Measurements from ENCODE around the gene ISY1.
"Not testable (repeated sequence)": the region's sequence is repeated elsewhere in the genome, so short reads cannot be mapped to it uniquely, and the experiment has no call there.

ISY1 gene

DNA sequence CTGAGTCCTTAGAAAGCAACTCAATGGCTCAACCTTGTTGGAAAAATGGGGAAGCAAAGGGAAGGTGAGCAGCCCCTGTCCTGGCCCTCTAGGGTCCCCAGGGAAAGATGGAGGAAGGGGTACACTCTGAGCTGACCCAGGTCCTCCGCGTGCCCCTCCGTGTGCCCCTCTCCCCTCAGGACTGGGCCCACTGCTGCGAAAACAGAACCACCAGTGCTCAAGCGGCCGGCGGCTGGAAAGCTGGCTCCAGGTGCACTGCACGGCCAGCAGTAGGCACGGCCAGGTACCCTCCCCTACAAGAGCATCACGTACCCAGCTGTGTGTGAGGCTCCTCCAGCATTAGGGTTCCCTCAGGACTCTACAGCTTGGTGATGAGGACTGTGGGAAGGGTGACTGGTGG is 65.6 kb downstream of the ISY1 start:
- no peaks in the 10 kb centered on the region for H3K4me1 ChIP-seq (ENCODE audit: insufficient read depth, insufficient read length)
- no peak overlapping the region for H3K9ac ChIP-seq (ENCODE audit: insufficient read length, low read depth)
- no peak for TF ChIP-seq ZNF274 (IDR thresholded peaks at IDR 0.05; ENCODE audit: low read depth, low read length)
- no peak for TF ChIP-seq SUZ12 (IDR thresholded peaks at IDR 0.05; ENCODE audit: extremely low read depth, insufficient read depth, insufficient read length)
- TF ChIP-seq YY1 (IDR thresholded peaks at IDR 0.05; ENCODE audit: insufficient read depth, insufficient read length), result no peak
- peaks cover 28% of the 10 kb centered on the region for H3K36me3 ChIP-seq (ENCODE audit: insufficient read depth, insufficient read length, low read length)
- no peak overlapping the region for H3K4me3 ChIP-seq (ENCODE audit: insufficient read length, low read depth)
- no peaks in the 10 kb centered on the region for H3K27me3 ChIP-seq (ENCODE audit: insufficient read depth, insufficient read length)
- no peak for DNase-seq (ENCODE audit: low read depth, low spot score)
- H3K9me3 ChIP-seq (ENCODE audit: insufficient read depth, low read length), result no peaks in the 10 kb centered on the region

DNA sequence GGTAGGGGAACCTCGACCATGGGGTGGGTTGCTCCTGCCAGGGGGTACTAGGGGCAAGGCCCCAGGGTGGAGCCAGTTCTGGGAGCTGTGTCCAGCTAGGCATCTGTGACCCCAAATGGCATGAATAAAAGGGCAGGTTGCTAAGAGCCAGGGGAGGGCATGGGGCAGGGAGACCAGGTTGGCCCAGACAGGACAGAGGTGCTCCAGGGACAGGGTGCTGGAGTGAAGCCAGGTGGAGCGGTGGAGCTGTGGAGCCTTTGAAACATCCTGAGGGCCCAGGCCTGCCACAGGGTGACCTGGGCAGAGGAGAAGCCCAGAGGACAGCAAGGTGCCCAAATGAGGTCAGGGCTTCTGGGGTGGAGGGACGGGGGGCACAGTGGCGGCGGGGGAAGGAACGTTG is 72.6 kb downstream of the ISY1 start:
- H3K27me3 ChIP-seq (ENCODE audit: insufficient read depth, insufficient read length); H3K9ac ChIP-seq (ENCODE audit: insufficient read length, low read depth); H3K4me1 ChIP-seq (ENCODE audit: insufficient read depth, insufficient read length); H3K9me3 ChIP-seq (ENCODE audit: insufficient read depth, low read length); DNase-seq (ENCODE audit: low read depth, low spot score); H3K36me3 ChIP-seq (ENCODE audit: insufficient read depth, insufficient read length, low read length); H3K4me3 ChIP-seq (ENCODE audit: insufficient read length, low read depth): not testable (repeated sequence)

DNA sequence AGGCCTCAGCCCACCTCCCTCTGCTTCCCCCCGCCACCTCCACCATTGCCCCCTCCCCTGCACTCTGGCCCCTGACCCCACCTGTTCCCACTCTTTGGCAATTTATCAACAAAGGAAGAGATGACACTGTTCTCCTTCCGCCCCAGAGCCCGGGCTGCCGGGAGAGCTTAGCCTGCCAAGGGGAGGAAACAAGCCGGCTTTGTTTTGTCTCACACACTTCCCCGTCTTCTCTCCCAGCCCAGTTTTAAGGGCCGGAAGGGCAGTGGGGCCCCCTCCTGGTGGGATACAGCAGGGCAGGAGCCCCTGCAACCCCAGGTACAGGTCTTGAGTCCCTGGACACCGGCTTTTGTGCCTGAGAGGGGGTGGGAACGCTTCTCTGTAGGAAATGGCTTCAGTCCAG is 73.0 kb downstream of the ISY1 start:
- DNase-seq (ENCODE audit: low read depth, low spot score), result peak; percentile 30
- H3K4me3 ChIP-seq (ENCODE audit: insufficient read length, low read depth); H3K27me3 ChIP-seq (ENCODE audit: insufficient read depth, insufficient read length); H3K9me3 ChIP-seq (ENCODE audit: insufficient read depth, low read length); H3K9ac ChIP-seq (ENCODE audit: insufficient read length, low read depth); H3K4me1 ChIP-seq (ENCODE audit: insufficient read depth, insufficient read length); H3K36me3 ChIP-seq (ENCODE audit: insufficient read depth, insufficient read length, low read length): not testable (repeated sequence)

DNA sequence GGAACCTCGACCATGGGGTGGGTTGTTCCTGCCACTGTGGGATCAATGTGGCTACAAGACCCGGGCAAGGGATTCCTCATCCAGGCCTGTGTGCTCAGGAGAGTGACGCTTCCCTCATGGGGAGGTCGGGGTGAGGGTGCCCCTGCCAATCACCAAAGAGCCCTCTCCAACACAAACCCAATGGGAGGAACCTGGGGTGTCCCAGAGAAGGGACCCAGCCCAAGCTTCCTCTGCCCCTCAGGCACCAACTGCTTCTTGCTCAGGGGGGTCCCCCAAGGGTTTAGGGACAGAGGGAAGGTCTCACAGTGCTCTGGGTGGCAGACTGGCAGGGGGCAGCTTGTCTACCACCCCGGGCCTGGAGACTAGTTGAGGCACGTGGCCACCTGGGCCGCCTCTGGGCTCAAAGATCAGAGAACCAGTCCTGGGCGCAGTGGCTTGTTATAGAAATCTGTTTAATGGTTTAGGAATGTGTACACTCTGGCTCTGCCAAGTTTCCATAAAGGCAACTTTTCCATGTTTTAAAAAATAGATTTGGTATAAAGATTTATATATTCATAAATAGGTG is 73.6 kb downstream of the ISY1 start:
- DNase-seq (ENCODE audit: low read depth, low spot score), result no peak
- H3K27me3 ChIP-seq (ENCODE audit: insufficient read depth, insufficient read length), result no peaks in the 10 kb centered on the region
- H3K4me3 ChIP-seq (ENCODE audit: insufficient read length, low read depth), result no peak overlapping the region
- no peaks in the 10 kb centered on the region for H3K9me3 ChIP-seq (ENCODE audit: insufficient read depth, low read length)
- H3K36me3 ChIP-seq (ENCODE audit: insufficient read depth, insufficient read length, low read length), result peaks cover 5% of the 10 kb centered on the region
- H3K4me1 ChIP-seq (ENCODE audit: insufficient read depth, insufficient read length), result no peaks in the 10 kb centered on the region
- H3K9ac ChIP-seq (ENCODE audit: insufficient read length, low read depth), result no peak overlapping the region
- no peak for TF ChIP-seq SUZ12 (IDR thresholded peaks at IDR 0.05; ENCODE audit: extremely low read depth, insufficient read depth, insufficient read length)
- TF ChIP-seq YY1 (IDR thresholded peaks at IDR 0.05; ENCODE audit: insufficient read depth, insufficient read length), result no peak
- no peak for TF ChIP-seq ZNF274 (IDR thresholded peaks at IDR 0.05; ENCODE audit: low read depth, low read length)

DNA sequence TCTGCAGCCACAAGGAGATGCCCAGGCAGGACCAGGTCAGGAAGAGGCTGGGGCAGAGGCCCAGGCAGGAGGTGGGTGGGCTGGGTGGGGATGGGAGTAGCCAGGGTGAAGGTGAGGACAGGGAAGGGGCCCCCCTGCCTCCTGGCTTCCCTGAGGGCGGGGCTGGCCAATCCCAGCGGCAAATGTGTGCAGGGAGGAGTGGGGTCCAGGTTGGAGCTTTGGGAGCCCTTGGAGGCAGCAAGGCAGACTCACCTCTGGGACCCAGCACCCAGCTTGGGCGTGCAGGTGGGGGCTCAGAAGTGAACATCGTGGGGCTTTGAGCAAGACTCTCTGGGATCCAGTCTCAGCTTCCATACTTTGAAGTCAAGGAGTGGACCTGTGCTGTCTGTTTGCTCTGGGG is 75.0 kb downstream of the ISY1 start:
- H3K4me1 ChIP-seq (ENCODE audit: insufficient read depth, insufficient read length), result no peaks in the 10 kb centered on the region
- DNase-seq (ENCODE audit: low read depth, low spot score), result no peak
- H3K27me3 ChIP-seq (ENCODE audit: insufficient read depth, insufficient read length), result no peaks in the 10 kb centered on the region
- TF ChIP-seq ZNF274 (IDR thresholded peaks at IDR 0.05; ENCODE audit: low read depth, low read length), result no peak
- TF ChIP-seq SUZ12 (IDR thresholded peaks at IDR 0.05; ENCODE audit: extremely low read depth, insufficient read depth, insufficient read length), result no peak
- no peak for TF ChIP-seq YY1 (IDR thresholded peaks at IDR 0.05; ENCODE audit: insufficient read depth, insufficient read length)
- no peak overlapping the region for H3K4me3 ChIP-seq (ENCODE audit: insufficient read length, low read depth)
- no peak overlapping the region for H3K9ac ChIP-seq (ENCODE audit: insufficient read length, low read depth)
- no peaks in the 10 kb centered on the region for H3K9me3 ChIP-seq (ENCODE audit: insufficient read depth, low read length)
- H3K36me3 ChIP-seq (ENCODE audit: insufficient read depth, insufficient read length, low read length), result no peaks in the 10 kb centered on the region

DNA sequence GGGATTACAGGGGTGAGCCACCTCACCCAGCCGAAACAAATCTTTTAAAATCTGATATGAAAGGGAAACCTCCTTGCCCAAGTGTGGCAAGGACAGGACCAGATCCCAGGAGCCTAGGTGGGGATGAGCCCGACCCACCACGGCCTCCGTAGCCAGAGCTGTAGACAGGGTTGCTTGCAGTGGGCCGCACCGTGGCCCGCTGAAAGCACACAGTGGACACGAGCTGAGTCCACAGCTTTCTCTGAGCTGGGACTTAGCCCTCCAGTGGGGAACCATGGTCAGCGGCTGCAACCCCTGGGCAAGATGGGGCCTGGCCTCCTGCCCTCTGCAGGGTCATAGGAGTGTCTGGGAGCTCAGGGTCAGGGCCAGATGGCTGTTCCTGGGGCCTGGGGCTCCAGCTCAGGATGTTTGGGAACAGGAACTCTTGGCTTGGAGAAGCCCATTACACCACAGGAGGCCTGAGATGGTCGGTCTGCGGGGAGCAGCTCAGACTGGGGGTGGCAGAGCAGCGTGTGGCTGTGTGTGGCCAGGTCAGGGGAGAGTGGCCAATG is 75.6 kb downstream of the ISY1 start:
- Histone ChIP-seq H3K4me1 (ENCODE audit: insufficient read depth, insufficient read length) (no peaks in the 10 kb centered on the region), H3K9ac (ENCODE audit: insufficient read length, low read depth) (no peak overlapping the region), H3K36me3 (ENCODE audit: insufficient read depth, insufficient read length, low read length) (no peaks in the 10 kb centered on the region), H3K27me3 (ENCODE audit: insufficient read depth, insufficient read length) (no peaks in the 10 kb centered on the region), H3K9me3 (ENCODE audit: insufficient read depth, low read length) (no peaks in the 10 kb centered on the region), H3K4me3 (ENCODE audit: insufficient read length, low read depth) (no peak overlapping the region)
- TF ChIP-seq YY1 (IDR thresholded peaks at IDR 0.05; ENCODE audit: insufficient read depth, insufficient read length), result no peak
- no peak for TF ChIP-seq SUZ12 (IDR thresholded peaks at IDR 0.05; ENCODE audit: extremely low read depth, insufficient read depth, insufficient read length)
- TF ChIP-seq ZNF274 (IDR thresholded peaks at IDR 0.05; ENCODE audit: low read depth, low read length), result no peak
- DNase-seq (ENCODE audit: low read depth, low spot score), result no peak

DNA sequence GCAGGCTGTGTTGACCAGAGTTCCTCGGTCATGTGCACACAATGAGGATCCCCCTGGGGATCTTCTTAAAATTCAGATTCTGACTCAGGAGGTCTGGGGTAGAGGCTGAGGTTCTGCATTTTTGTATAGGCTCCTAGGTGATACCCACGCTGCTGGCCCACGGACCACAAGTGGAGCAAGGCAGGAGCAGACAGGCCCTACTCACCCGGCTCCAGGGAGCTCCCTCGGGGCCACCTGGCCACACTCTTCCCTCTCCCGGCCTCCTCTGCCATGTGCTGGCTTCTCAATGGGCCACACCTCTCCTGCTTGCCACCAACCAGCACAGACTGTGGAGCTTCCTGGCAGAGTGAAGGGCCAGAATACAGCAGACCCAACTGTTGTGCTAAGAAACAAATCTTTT is 76.4 kb downstream of the ISY1 start:
- Histone ChIP-seq H3K27me3 (ENCODE audit: insufficient read depth, insufficient read length) (no peaks in the 10 kb centered on the region), H3K4me1 (ENCODE audit: insufficient read depth, insufficient read length) (no peaks in the 10 kb centered on the region), H3K9ac (ENCODE audit: insufficient read length, low read depth) (no peak overlapping the region), H3K36me3 (ENCODE audit: insufficient read depth, insufficient read length, low read length) (no peaks in the 10 kb centered on the region), H3K4me3 (ENCODE audit: insufficient read length, low read depth) (no peak overlapping the region), H3K9me3 (ENCODE audit: insufficient read depth, low read length) (no peaks in the 10 kb centered on the region)
- TF ChIP-seq ZNF274 (IDR thresholded peaks at IDR 0.05; ENCODE audit: low read depth, low read length) (no peak), SUZ12 (IDR thresholded peaks at IDR 0.05; ENCODE audit: extremely low read depth, insufficient read depth, insufficient read length) (no peak), YY1 (IDR thresholded peaks at IDR 0.05; ENCODE audit: insufficient read depth, insufficient read length) (no peak)
- DNase-seq (ENCODE audit: low read depth, low spot score), result no peak

DNA sequence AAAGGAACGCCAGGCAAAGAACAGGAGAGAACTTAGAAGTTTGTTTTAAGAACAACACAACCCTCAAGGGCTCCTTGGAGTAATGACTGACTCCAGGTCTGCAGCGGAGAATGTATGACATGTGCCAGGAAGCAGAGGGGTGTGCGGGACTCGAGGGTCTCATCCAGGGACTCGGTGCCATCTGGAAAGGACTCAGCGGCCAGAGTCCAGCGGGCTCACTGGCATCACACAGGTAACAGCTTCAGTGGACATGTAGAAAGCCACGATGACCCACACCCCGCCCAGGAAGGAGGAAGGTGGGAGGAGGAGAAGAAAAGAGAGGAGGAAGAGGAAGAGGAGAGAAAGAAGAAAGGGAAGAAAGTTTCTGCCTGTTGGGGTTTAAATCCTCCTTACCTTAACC is 78.8 kb downstream of the ISY1 start:
- TF ChIP-seq ZNF274 (IDR thresholded peaks at IDR 0.05; ENCODE audit: low read depth, low read length), result no peak
- no peak for TF ChIP-seq SUZ12 (IDR thresholded peaks at IDR 0.05; ENCODE audit: extremely low read depth, insufficient read depth, insufficient read length)
- no peak for TF ChIP-seq YY1 (IDR thresholded peaks at IDR 0.05; ENCODE audit: insufficient read depth, insufficient read length)
- Histone ChIP-seq H3K4me3 (ENCODE audit: insufficient read length, low read depth) (no peak overlapping the region), H3K36me3 (ENCODE audit: insufficient read depth, insufficient read length, low read length) (no peaks in the 10 kb centered on the region), H3K9ac (ENCODE audit: insufficient read length, low read depth) (no peak overlapping the region), H3K27me3 (ENCODE audit: insufficient read depth, insufficient read length) (no peaks in the 10 kb centered on the region), H3K9me3 (ENCODE audit: insufficient read depth, low read length) (no peaks in the 10 kb centered on the region), H3K4me1 (ENCODE audit: insufficient read depth, insufficient read length) (no peaks in the 10 kb centered on the region)
- no peak for DNase-seq (ENCODE audit: low read depth, low spot score)
